ENCODE results near the gene RLN2.
"Not testable (repeated sequence)": the region's sequence is repeated elsewhere in the genome, so short reads cannot be mapped to it uniquely, and the experiment has no call there.

Gene RLN2

DNA sequence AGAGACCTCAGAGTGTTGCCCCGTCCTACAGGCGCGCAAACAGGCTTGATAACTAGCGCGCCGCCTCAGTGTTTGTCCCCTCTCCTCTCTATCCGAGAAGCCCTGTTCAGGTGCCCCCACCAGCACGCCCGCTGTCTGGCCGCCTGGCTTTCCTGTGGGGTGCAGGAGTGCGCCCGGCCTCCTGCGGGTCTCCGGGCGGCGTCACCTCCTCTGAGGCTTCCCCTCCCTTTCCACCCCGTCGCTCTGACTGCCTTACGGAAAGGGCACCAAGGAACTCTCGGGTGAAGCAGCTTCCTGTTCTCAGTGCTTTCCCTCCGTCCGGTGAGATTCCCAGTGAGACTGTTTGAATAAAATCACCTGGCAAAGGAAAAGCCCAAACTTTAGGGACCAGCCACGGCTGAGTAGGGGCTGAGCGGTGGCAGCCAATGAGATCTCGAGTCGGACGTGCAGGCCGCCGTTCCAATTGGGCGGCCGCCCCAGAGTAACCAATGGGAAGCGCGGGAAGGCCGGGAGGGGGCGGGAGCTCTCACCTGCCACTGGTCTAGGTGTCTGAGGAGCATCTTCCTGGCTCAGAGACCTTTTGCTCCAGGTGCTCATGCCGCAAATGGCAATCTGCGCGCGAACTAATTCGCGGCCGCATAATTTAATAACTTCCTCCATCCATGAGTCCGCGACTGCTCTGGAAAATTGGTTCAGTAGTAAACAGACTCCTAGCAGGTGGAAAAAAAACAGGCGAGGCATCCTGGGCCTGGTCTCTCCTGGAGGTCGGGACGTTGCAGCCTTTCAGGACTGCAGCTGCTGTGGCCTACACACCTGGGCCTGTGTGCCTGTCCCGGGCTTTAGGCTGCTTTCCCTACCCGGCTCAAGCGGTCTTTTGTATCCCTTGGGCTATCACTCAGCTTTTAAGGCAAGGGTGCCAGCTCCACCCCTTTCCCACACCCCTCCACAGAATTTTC lies at the start of gene RLN2:
Gene RLN2 (minus strand): TSS at position 877 of the 956 bp plus-strand sequence. CDS start 136 bp downstream, at position 741.
- not testable (repeated sequence) for DNase-seq (ENCODE audit: low spot score)

GRCh38 chr9:5354184-5354583 lies 49.7 kb upstream of the RLN2 start:
- no peak for DNase-seq (ENCODE audit: low spot score)

DNA sequence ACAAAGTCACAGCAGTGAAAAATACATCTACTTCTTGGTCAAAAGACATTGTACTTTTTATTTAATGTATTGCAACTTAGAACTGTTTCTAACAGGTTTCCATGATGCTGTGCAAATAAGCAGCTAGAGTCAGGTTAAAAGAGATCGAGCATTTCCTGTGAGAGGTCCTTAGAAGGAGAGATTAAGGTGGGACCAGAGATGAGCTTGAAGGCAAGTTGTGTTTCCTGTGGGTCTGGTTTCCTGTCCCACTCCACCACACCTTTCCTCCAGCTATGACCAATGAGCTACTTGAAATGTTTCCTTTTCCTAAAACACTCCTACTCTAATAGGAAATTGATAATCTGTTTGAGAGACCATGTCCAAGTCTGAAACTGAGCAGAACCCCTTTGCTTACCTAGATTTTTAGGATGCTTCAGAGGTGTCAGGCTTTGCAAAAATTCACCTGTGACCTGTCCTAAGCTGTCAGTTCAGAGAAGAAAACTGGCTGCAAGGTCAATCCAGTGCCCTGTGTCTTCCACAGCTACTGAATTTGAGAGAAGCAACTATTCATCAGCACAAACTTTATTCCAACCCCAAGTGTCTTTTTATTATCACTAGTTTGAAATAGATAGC lies 48.2 kb upstream of the RLN2 start:
- DNase-seq (ENCODE audit: low spot score): no peak

DNA sequence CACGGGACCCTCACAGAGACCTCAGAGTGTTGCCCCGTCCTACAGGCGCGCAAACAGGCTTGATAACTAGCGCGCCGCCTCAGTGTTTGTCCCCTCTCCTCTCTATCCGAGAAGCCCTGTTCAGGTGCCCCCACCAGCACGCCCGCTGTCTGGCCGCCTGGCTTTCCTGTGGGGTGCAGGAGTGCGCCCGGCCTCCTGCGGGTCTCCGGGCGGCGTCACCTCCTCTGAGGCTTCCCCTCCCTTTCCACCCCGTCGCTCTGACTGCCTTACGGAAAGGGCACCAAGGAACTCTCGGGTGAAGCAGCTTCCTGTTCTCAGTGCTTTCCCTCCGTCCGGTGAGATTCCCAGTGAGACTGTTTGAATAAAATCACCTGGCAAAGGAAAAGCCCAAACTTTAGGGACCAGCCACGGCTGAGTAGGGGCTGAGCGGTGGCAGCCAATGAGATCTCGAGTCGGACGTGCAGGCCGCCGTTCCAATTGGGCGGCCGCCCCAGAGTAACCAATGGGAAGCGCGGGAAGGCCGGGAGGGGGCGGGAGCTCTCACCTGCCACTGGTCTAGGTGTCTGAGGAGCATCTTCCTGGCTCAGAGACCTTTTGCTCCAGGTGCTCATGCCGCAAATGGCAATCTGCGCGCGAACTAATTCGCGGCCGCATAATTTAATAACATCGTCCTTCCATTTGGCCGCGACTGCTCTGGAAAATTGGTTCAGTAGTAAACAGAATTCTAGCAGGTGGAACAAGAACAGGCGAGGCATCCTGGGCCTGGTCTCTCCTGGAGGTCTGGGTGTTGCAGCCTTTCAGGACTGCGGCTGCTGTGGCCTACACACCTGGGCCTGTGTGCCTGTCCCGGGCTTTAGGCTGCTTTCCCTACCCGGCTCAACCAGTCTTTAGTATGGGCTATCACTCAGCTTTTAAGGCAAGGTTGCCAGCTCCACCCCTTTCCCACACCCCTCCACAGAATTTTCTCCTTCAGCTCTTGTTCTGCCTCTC lies 34.8 kb upstream of the RLN2 start, which contains the start of gene RLN1:
Gene RLN1 (minus strand): TSS at position 885 of the 990 bp plus-strand sequence. CDS start 130 bp downstream, at position 755.
- DNase-seq (ENCODE audit: low spot score): not testable (repeated sequence)

DNA sequence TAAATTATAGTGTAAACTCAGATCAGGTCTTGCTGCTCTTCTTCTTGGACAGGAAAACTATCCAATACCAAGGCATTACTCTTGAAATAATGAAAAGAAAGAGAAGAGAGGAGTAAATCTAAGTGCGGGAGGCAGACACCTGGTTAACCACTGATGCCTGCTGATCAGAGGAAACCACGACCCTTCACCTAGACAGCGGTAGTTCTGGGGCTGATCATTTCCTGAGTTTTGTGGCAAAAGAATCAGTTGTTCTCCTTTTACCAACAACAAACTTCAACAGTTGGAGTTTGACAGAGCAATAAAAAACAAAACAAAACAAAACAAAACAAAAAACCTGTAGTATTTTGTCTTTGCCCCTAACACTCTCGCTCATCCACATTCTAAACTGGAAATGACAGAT lies 32.2 kb upstream of the RLN2 start:
- no peak for DNase-seq (ENCODE audit: low spot score)

GRCh38 chr9:5331276-5331675 lies 26.8 kb upstream of the RLN2 start:
- DNase-seq (ENCODE audit: low spot score): not testable (repeated sequence)

DNA sequence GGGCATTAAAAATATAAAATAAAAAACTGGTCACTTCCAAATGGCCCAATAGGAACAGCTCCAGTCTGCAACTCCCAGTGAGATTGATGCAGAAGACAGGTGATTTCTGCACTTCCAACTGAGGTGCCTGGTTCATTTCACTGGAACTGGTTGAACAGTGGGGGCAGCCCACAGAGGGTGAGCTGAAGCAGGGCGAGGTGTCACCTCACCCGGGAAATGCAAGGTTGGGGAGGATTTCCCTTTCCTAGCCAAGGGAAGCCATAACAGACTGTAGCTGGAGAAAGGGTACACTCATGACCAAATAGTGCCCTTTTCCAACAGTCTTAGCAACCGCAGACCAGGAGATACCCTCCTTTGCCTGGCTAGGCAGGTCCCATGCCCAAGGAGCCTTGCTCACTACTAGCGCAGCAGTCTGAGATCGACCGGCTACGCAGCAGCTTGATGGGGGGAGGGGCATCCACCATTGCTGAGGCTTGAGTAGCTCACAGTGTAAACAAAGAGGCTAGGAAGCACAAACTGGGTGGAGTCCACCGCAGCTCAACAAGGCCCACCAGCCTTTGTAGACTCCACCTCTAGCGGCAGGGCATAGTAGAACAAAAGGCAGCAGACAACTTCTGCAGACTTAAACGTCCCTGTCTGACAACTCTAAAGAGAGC lies 22.5 kb upstream of the RLN2 start:
- DNase-seq (ENCODE audit: low spot score): no peak

- DNase-seq (ENCODE audit: low spot score): no peak
Observed at GRCh38 chr9:5326187-5326586, 21.7 kb upstream of the RLN2 start.

DNA sequence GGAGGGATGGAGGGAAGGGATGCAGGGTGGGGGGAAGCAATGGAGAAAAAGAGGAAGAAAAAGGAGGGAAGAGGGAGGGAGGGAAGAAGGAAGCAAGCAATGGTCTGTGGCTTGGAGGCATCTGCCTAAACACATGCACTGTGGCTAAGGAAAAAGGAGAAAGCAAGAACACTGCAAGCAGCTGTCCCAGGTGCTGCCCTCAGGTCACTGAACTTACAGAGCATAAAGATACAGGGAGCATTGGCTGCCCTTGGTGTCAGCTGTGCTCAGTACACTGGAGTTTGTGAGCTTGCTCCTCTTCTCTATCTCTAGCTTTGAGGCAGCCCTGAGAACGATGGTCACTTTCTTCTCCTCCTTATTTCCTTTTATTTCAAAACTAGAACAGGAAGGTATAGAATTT lies 17.1 kb upstream of the RLN2 start:
- DNase-seq (ENCODE audit: low spot score): not testable (repeated sequence)

DNA sequence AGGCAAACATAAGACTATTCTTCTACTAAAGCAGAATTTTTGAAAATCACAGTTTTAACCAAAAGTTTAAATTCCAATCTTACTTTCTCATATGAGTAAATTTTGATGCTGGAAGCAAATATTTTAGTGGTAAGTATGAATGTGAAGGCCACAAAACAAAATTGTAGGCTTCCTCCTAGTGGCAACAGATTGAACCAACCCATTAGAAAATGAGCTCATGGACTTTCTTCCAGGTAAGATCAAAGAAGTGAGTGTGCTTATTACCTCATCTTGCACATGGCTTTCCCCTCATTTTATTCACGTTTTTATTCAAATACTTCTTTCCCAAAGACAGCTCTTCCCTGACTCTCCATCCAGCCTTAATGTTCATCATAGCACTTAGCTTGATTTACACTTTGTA lies 16.5 kb upstream of the RLN2 start:
- no peak for DNase-seq (ENCODE audit: low spot score)

GRCh38 chr9:5316406-5316805 lies 11.9 kb upstream of the RLN2 start:
- not testable (repeated sequence) for DNase-seq (ENCODE audit: low spot score)

DNA sequence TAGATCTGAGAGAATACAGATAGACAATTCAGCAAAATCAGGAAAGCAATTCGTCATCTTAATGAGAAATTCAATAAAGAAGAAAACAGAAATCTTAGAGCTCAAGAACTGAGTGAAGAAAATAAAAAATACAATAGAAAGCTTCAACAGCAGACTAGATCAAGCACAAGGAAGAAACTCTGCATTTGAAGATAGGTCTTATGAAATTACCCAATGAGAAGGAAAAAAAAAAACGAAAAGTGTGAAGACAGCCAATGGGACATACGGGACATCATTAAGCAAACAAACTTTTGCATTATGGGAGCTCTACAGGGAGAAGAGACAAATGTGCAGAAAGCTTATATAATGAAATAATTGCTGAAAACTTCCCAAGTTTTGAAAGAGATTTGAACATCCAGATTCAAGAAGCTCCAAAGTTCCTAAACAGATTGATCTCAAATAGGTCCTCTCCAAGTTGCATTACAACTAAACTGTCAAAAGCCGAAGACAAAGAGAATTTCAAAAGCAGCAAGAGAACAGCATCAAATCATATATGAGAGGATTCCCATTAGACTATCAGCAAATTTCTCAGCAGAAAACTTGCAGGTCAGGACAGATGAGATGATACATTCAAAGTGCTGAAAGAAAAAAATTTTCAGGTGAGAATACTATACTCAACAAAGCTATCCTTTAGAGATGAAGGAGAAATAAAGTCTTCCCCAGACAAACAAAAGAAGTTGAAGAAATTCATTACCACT lies 10.8 kb upstream of the RLN2 start:
- no peak for DNase-seq (ENCODE audit: low spot score)

- DNase-seq (ENCODE audit: low spot score): no peak
Observed at GRCh38 chr9:5310851-5311250, 6.3 kb upstream of the RLN2 start.

GRCh38 chr9:5305741-5306140 lies 1.2 kb upstream of the RLN2 start:
- DNase-seq (ENCODE audit: low spot score): no peak

DNA sequence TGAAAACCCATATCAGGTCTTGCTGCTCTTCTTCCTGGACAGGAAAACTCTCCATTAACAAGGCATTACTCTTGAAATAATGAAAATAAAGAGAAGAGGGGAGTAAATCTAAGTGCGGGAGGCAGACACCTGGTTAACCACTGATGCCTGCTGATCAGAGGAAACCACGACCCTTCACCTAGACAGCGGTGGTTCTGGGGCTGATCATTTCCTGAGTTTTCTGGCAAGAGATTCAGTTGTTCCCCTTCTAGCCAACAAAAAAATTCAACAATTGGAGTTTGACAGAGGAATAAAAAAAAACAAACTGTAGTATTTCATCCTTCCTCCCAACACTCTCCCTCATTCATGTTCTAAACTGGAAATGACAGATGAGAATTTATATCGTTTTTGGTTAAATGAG lies 3.0 kb downstream of the RLN2 start:
- no peak for DNase-seq (ENCODE audit: low spot score)

DNA sequence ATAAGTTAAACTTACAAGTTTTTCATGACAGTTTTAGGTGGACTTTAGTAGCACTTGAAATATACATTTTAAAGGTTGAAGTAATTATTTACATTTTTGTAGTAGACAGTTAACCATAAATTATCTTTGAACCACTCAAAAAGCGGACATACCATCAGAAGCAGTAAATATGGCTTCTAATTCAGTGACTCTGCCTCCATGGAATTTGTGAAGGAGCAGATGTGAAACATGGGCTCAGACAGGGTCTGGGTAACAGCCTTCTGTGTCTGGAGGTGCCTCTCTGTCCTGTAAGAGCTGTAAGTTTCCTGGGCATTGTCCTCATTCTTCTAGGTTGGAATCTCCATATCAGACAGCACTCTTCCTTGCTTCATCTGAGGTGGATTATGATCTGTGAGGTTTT lies 12.4 kb downstream of the RLN2 start:
- no peak for DNase-seq (ENCODE audit: low spot score)

- no peak for DNase-seq (ENCODE audit: low spot score)
Observed at GRCh38 chr9:5288591-5288990, 15.9 kb downstream of the RLN2 start.

DNA sequence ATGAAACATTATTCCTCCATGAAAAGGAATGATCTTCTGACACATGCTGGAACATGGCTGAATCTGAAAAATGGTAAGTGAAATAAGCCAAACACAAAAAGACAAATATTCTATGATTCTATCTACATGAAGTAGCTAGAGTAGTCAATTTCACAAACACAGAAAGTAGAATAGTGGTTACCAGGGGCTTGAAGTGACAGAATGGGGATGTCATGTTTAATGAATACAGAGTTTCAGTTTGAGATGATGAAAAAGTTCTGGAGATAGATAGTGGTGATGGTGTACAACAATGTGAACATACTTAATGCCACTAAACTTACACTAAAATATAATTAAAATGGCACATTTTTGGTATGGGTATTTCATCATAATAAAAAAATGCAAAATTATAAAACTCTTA lies 18.3 kb downstream of the RLN2 start:
- DNase-seq (ENCODE audit: low spot score): no peak

DNA sequence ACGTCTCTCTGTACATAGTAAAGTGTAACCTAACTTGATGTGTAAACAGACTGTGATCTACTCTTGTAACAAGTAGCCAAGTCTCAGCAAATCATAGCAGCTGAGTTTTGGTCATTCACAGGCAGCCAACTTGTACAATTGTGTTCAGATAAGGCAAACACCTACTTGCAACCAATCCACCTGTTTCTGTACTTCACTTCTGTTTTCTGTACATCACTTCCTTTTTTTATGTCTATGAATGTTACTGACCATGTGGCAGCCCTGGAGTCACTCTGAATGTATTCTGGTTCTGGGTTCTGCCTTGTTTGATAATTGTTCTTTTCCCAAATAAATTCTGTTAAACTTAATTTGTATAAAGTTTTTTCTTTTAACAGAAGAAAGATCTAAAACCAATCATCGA lies 26.0 kb downstream of the RLN2 start:
- DNase-seq (ENCODE audit: low spot score): no peak

GRCh38 chr9:5274770-5275169 lies 29.7 kb downstream of the RLN2 start:
- no peak for DNase-seq (ENCODE audit: low spot score)

- peak; percentile 2 for DNase-seq (ENCODE audit: low spot score)
Observed at GRCh38 chr9:5269249-5269715, 35.2 kb downstream of the RLN2 start.

All from HuH-7.5 (cell line).